Mucosa of gallbladder (tissue), 1 donor: ENCODE measurements around the gene INPP4B. TPM values are rescaled to one million over a fixed set of nuclear protein-coding genes. Genes with fewer than 3 reads are reported as not detected.

Source experiments
- DNase-seq: peaks from one replicate; pipeline ENCODE4 v3.0.0-alpha.2; 2020; ENCODE audit warnings: low spot score
- total RNA-seq: library from RNA; stranded (reverse); gene quantifications from one replicate; pipeline ENCODE4 v1.2.1, GENCODE V29; 2021
- donor health status: DM: no; HTN: no; CAD: no.

The INPP4B gene
- total RNA-seq, 1 donor from 2014 or later: 16.0 TPM

GRCh38 chr4:142574306-142574705 lies 271.8 kb downstream of the INPP4B start:
- no peak for DNase-seq

- no peak for DNase-seq
Measured at GRCh38 chr4:142572071-142572470, 274.0 kb downstream of the INPP4B start.

- DNase-seq: peak; percentile 66
Measured at GRCh38 chr4:142567620-142568451, 278.3 kb downstream of the INPP4B start.

GRCh38 chr4:142567199-142567598 lies 278.9 kb downstream of the INPP4B start:
- DNase-seq: peak; percentile 24

GRCh38 chr4:142566777-142567176 lies 279.3 kb downstream of the INPP4B start:
- DNase-seq: no peak

- DNase-seq: no peak
Measured at GRCh38 chr4:142566243-142566642, 279.9 kb downstream of the INPP4B start.

GRCh38 chr4:142565771-142566170 lies 280.3 kb downstream of the INPP4B start:
- DNase-seq: no peak

GRCh38 chr4:142563682-142564291 lies 282.3 kb downstream of the INPP4B start:
- DNase-seq: no peak

- DNase-seq: no peak
Measured at GRCh38 chr4:142559986-142560385, 286.1 kb downstream of the INPP4B start.

- DNase-seq: no peak
Measured at GRCh38 chr4:142558851-142559250, 287.2 kb downstream of the INPP4B start.

GRCh38 chr4:142557239-142557801 lies 288.8 kb downstream of the INPP4B start:
- no peak for DNase-seq

- DNase-seq: no peak
Measured at GRCh38 chr4:142556570-142557238, 289.4 kb downstream of the INPP4B start.

GRCh38 chr4:142556048-142556447 lies 290.1 kb downstream of the INPP4B start:
- DNase-seq: no peak

- DNase-seq: no peak
Measured at GRCh38 chr4:142554412-142554811, 291.7 kb downstream of the INPP4B start.

GRCh38 chr4:142551517-142552305 lies 294.4 kb downstream of the INPP4B start:
- DNase-seq: no peak

- DNase-seq: no peak
Measured at GRCh38 chr4:142550965-142551364, 295.1 kb downstream of the INPP4B start.

GRCh38 chr4:142549726-142550463 lies 296.2 kb downstream of the INPP4B start:
- DNase-seq: peak; percentile 62

GRCh38 chr4:142549248-142549647 lies 296.9 kb downstream of the INPP4B start:
- DNase-seq: no peak

- no peak for DNase-seq
Measured at GRCh38 chr4:142548491-142548890, 297.6 kb downstream of the INPP4B start.

- no peak for DNase-seq
Measured at GRCh38 chr4:142547974-142548373, 298.1 kb downstream of the INPP4B start.

GRCh38 chr4:142544594-142544993 lies 301.5 kb downstream of the INPP4B start:
- no peak for DNase-seq
